CD4-positive, alpha-beta T cell treated with Interleukin-17A for 4 hours (primary cell): ENCODE results near the gene INTS11.

ENCODE experiments used
- DNase-seq: peaks from one replicate; pipeline ENCODE4 v3.0.0-alpha.2; 2020; ENCODE audit warnings: mixed read lengths

The INTS11 gene

GRCh38 chr1:1298861-1299685, 25.4 kb downstream of the INTS11 start:
- DNase-seq, result no peak

- no peak for DNase-seq
These were observed 26.5 kb downstream of the INTS11 start for GRCh38 chr1:1297802-1298424.

GRCh38 chr1:1296070-1297061, 28.1 kb downstream of the INTS11 start:
- no peak for DNase-seq

GRCh38 chr1:1295154-1295923, 29.1 kb downstream of the INTS11 start:
- DNase-seq, result no peak

- DNase-seq, result no peak
These were observed 30.1 kb downstream of the INTS11 start for GRCh38 chr1:1294250-1294890.

- no peak for DNase-seq
These were observed 30.9 kb downstream of the INTS11 start for GRCh38 chr1:1293263-1294249.

- no peak for DNase-seq
These were observed 31.6 kb downstream of the INTS11 start for GRCh38 chr1:1292851-1293250.

GRCh38 chr1:1292442-1292779, 32.0 kb downstream of the INTS11 start:
- DNase-seq, result no peak

GRCh38 chr1:1291548-1292441, 32.7 kb downstream of the INTS11 start:
- DNase-seq, result peak; percentile 80

GRCh38 chr1:1291023-1291528, 33.4 kb downstream of the INTS11 start:
- DNase-seq, result no peak

- DNase-seq, result peak; percentile 70
These were observed 34.2 kb downstream of the INTS11 start for GRCh38 chr1:1290238-1290731.

- no peak for DNase-seq
These were observed 37.0 kb downstream of the INTS11 start for GRCh38 chr1:1287288-1288110.

- no peak for DNase-seq
These were observed 37.9 kb downstream of the INTS11 start for GRCh38 chr1:1286313-1287261.

GRCh38 chr1:1285611-1286311, 38.7 kb downstream of the INTS11 start:
- DNase-seq, result no peak

GRCh38 chr1:1285102-1285571, 39.3 kb downstream of the INTS11 start:
- DNase-seq, result no peak
